Forelimb muscle (tissue), 1 donor: ENCODE results near the gene MRPL53. TPM values are rescaled to one million over a fixed set of nuclear protein-coding genes. Genes with fewer than 3 reads are reported as not detected.
"Not testable (repeated sequence)": the region's sequence is repeated elsewhere in the genome, so short reads cannot be mapped to it uniquely, and the experiment has no call there.

Experiments used
- DNase-seq: peaks from one replicate; pipeline ENCODE4 v3.0.0-alpha.2; 2013; ENCODE audit warnings: low read depth
- polyA plus RNA-seq: library from polyadenylated mRNA; unstranded; fragments of 120-200 nt; gene quantifications from one replicate; pipeline ENCODE4 v1.2.1, GENCODE V29; 2013; ENCODE audit not compliant: insufficient read length

MRPL53 gene
- polyA plus RNA-seq, 1 donor: 66.9 TPM

DNA sequence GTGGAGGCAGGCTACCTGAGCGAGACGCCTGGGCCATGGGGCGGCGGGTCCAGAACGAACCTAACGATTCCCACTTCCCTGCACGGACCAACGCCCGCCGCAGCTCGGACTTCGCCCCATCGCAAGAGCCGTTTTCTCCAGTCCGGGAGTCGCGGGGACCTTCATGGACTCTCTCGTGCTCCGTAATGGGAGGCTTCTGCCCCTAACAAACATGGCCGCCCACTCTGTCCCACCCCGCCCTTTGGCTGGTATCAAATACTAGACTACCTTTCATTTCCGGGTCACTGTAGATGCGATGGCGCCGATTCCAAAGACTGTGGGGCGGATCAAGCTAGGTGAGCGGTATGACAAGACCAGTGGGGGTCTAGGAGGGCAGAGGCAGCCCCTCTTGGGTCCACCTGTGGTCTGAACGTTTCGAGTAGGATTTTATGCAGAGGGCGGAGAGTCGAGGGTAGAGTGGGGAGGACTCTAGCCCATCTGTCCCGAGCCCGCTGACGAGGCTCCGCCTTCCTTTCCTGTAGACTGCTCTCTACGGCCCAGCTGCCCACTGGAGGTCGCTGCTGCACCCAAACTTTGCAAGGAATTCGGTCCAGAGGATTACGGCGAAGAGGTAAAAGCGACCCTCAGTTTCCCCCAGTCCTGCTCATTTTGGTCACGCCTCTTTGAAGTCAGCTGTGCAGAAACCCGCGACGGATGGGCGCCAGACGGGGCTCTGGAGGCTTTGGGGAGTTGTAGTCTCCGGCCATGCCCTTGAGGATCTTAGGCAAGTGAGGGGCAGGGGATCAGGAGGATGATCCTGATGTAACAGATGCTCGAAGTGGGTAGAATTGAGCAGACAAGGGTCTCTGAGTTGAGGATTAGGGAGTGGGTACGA is 10.6 kb upstream of the MRPL53 start, which contains the start of the genes CCDC142 and TTC31:
Gene CCDC142 (minus strand): TSS at position 198 of the 874 bp plus-strand sequence. CDS start 161 bp downstream, at position 37.
Gene TTC31 (plus strand): TSS at position 281 of the 874 bp plus-strand sequence. CDS start 15 bp downstream, at position 296.
- peak; percentile 93 for DNase-seq

DNA sequence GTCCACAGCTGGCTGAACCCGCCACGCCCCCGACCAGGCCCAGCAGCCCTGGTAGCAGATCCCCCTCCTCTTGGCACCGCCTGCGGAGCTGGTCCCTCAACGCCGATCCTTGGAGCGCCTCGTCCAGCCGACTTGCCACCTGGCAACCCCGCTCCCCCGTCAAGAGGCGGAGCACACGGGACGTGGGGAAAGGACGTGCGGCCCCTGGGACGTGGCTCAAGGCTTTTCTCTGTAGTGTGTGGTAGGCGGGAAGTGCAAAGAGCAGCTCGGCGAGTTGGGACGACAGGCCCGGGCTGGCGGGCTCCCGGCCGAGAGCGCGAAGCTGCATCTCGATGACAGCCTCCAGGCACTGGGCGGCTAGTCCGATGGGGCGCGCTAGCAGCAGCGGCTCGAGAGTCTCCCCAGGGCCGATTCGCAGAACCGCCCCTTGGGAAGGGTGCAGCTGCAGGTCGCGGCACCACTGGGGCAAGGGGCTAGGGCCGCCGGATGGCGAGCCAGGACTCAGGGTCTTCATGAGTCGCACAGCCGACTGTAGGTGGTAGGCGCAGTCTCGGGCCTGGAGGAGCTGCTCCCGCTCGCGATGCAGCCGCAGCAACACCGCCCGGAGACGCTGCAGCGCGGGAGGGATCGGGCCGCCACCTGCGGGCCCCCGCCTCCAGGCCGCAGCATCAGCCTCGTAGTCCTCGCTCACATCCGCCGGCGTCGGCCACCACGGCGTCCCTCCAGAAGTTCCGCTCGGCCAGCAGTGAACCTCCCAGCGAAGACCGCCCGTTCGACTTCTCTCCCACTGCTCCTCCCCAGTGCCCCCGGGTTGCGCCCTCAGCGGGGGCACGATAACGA is 9.7 kb upstream of the MRPL53 start:
- DNase-seq: no peak

DNA sequence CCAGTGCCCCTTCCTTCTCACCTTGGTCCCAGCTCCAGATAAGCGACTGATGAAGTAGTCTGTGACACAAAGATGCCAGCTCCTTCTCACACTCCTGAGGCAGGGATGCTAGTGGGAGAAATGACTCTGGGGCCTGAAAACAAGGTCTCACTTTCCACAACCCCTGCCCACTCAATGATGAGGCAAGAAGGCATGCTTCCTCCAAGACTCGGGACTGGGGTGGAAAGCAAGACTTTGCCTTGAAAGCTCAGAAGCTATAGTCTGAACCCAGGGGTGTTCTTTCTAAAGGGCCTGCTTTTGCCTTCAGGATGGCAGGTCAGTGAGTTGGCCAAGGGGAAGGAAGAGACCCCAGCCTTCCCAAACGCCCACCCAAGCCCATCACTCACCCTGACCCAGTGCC is 9.0 kb upstream of the MRPL53 start:
- DNase-seq: no peak

DNA sequence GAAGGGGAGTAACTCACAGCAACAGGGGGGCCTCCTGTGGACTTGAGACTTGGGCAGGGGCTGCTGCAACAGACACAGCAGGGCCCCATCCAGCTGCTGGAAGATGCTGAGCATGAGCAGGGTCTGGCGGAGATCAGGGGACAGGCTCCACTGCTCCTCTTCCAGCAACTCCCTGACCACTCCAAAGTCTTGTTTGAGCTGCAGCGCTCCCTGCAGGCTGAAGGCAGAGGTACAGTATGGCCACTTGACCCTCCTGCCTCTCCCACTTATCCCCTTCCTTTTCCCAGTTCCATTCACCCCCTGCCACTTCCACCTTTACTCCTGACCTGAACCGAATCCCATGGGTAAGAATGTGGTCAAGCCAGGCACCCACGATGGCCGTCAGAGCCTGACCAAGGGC is 2.4 kb upstream of the MRPL53 start:
- DNase-seq: no peak

DNA sequence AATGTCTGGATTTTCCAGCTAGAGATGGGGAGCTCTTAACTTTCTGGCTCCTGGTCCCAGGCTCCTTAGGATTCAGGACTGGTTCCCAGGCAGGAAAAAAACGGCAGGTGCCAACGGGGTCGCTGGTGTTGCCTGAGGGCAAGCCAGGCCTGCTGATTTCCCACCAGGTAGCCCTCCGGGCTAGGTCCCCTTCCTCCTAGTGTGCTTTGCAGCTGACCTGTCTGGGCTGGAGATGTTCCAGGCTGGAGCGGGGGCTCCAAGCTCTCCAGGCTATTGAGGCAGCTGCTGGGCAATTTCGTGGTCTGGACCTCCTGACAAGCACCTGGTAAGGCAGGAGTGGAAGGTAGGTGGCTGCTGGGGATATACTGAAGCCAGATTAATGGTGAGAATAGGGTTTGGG is 2.0 kb upstream of the MRPL53 start:
- DNase-seq: no peak

DNA sequence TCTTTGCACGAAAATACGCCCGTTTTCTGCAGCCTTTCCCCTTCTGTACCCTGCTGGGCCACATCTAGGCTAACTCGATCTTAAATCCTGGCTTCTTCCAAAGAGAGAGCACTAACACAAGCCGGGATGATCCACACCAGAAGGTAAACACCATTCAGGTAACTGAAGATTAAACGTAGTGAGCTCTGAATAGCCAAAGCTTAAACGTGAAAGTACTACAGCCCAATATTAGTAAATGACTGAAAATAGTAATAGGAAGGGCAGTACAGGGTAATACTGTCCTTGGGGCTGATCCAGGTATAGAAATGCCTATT is 422 bp upstream of the MRPL53 start:
- DNase-seq: no peak

DNA sequence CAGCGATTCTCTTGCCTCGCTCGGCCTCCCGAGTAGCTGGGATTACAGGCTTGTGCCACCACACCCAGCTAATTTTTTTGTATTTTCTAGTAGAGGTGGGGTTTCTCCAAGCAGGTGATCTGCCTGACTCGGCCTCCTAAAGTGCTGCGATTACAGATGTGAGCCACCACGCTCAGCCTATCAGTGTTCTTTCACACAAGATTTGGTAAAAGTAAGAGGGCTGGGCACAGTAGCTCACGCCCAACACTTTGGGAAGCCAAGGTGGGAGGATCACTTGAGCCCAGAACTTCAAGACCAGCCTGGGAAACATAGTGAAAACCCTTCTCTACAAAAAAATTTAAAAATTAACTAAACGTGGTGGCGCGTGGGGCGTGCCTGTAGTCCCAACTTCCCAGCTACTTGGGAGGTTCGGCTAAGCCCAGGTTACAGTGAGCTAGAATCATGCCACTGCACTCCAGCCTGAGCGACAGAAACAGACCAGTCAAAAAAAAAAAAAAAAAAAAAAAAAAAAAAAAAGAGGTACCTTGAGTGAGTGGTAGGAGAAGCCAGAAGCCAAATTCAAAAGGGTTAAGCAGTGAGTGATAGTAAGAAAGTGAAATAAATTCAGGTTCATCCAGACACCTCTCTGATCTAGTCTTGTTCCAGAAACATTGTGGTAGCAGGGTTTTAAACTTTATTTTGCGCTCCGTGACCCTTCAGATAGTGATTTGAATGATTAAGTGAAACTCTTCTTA is 981 bp downstream of the MRPL53 start:
- DNase-seq: no peak

DNA sequence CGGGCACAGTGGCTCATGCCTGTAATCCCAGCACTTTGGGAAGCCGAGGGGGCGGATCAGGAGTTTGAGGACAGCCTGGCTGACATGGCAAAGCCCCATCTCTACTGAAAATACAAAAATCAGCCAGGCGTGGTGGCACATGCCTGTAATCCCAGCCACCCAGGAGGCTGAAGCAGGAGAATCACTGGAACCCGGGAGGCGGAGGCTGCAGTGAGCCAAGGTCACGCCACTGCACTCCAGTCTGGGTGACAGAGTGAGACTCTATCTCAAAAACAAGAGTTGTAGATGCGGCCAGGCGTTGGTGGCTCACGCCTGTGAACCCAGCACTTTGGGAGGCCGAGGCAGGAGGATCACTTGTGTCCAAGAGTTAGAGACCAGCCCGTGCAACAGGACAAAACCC is 1.7 kb downstream of the MRPL53 start:
- not testable (repeated sequence) for DNase-seq

DNA sequence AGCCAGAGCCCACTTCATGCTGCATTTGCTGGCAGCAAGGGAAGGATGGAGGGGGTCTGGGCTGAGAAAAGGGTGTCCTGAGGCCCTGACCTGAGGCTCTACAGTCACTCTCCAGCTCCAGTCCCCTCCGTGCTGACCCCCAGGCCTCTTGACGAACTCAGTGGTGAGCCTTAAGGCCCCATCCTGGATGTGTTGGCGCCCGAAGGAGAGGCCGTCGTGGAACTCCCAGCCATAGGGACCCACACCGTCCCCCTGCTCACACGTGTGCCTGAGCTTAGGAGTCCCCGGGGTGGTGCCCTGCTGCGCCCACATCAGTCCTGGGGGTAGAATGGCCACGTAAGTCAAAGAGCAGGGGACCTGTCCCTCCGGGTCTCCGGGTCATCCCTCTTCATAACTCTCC is 8.1 kb downstream of the MRPL53 start:
- DNase-seq: no peak

DNA sequence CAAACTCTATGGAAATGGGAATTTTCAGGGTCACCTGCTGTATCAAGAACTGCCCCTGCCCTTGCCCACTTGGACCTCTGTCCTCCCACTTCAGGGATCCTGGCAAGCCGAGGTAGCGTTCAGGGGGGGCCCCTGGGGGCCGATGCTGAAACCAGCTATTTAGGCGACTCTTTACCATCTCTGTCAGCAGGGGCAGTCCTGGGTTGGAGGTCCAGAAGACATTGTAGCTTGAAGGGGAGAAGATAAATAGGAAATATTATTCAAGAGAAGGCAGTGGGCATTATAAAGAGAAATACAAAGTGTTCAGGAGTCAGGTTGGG is 9.7 kb downstream of the MRPL53 start:
- no peak for DNase-seq

DNA sequence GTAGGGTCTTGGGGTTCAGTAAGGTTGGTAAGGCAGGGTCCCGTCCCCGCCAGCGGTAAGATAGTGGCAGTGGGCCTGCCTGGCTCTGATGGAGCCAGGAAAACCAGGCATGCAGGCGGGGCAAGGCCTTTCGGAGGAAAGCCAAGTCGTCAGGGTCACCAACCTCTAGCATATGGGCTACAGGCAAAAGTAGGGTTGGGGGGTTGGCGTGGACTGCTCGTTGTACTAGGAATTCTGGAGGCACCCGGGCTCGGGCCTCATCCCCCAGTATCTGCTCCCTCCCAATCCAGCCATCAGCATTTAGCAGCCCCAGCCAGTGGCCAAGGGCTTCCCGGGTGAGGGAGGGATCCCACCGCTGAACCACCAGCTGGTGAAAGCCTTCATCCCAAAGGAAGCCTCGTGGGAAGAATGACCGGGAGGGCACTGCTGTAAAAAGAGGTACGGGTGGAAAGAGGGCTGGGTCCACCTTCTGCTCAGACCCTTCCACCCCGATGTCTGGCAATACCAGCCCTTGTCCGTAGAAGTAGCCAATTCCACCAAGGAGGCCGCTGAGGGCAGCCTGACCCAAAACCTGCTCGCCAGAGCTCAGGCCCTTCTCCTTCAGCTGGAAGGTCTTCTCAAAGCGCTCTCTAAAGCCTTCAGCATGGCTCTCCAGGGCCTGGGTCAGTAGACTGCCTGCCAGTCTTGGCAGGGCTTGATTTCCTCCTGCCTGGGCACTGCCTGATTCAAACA is 10.3 kb downstream of the MRPL53 start:
- no peak for DNase-seq

DNA sequence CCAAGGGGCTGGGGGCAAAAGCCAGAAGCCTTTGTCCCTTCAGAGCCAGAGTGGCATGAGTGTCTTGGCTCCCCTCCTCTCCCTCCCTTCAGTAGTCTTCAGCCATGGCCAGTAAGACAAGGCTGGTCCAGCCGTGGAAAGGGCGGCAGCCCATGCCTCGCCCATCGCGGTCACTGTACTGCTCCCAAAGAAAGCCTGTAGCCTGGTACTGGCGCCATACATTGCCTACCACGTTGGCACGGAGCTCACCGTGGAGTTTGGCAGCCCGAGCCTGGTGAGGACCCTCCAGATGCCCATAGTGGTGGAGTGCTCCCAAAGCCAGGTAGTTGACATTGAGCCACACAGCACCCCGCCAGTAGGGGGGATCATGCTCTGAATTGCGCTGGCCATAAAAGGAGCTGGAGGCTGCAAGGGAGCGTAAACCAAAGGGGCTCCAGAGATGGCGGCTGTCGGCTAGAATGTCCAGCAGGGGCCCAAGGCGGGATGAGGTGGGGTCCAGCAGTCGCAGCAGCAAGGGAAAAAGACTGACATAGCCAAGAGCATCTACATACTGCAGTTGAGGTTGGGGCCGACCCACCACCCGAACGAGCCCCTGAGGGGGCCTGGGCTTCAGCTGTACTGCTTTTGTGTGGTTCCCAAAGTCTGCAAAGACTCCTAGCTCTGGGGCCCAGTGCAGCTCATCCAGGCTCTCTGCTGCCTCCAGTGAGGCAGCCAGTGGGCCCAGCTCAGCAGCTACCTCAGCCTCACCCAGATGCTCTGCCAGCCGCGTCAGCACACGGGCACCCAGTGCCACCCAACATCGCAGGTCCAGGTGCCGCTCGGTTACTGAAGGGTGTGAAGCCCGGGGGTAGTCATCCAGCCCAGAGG is 11.1 kb downstream of the MRPL53 start:
- DNase-seq: no peak

DNA sequence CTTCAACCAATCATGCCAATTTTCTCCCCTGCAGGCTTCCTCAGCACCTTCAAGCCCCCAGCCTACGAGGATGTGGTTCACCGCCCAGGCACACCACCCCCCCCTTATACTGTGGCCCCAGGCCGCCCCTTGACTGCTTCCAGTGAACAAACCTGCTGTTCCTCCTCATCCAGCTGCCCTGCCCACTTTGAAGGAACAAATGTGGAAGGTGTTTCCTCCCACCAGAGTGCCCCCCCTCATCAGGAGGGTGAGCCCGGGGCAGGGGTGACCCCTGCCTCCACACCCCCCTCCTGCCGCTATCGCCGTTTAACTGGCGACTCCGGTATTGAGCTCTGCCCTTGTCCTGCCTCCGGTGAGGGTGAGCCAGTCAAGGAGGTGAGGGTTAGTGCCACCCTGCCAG is 12.3 kb downstream of the MRPL53 start:
- DNase-seq: not testable (repeated sequence)

DNA sequence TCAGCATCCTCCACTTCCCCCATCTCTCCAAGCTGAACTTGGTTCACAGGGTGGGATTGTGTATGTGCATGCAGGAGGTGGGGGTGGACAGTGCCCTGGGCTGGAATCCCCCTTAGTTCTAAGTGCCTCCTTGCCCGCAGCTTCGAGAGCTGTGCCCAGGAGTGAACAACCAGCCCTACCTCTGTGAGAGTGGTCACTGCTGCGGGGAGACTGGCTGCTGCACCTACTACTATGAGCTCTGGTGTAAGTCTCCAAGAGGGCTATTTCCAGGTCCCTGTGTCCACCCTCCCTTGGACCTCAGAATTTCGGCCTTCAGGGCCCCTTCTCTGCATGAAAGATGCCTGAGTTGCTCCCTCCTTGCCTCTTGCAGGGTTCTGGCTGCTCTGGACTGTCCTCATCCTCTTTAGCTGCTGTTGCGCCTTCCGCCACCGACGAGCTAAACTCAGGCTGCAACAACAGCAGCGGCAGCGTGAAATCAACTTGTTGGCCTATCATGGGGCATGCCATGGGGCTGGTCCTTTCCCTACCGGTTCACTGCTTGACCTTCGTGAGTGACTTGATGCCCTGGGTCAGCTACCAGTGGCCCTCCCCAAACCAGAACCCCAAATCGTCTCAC is 12.9 kb downstream of the MRPL53 start:
- not testable (repeated sequence) for DNase-seq

DNA sequence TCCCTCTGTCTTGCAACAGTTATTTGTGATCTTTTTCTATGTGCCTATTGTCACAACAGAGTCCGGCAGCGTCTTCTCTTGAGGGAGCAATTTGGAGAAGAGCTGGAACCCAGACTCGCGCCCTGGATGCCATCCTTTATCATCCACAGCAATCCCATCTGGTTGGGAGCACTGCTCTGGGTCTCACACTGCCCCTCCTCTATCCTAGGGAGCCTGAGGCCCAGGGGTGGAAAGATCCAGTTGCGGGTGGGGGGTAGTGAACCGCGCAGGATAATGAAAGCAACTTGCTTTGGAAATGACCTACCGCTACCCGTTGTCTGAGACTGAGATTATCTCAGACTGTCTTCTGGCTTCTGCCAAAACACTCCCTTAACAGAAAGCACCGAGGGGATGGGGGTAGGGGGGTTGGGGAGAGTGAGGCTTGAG is 13.5 kb downstream of the MRPL53 start:
- no peak for DNase-seq

DNA sequence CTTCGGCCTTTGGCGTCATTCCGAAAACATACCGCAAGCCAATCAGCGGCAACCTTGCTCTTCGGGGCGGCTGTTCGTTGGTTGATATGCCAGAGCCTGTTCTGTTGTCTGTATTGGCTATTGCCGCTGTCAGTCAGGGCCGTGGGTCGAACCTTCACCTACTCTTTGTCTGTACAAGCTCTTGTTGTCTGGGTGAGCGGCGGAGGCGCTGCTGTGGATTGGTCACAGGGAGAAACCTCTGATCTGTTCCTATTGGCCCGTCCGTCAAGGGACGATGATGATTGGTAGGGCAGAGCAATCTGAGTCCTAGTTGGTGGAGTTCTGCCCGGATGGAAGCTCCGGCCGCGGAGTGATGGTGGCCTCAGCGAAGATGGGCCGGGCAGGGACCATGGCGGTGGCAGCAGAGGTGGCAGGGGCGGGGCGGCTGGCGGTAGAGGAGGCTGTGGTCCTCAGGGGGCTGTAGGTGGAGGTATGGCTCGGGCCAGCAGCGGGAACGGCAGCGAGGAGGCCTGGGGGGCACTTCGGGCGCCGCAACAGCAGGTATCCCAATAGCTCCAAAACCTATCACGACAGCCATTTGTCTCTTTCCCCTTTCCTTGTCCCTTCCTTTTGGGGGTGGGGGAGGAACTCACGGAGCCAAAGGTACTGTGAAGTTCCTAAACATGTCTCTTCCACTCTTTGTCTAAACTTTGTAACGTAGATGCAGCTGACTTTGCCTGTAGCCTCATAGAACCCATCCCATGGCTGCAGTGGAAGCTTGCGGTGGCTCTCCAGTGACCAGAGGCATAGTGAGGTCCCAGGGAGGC is 14.1 kb downstream of the MRPL53 start, which contains the start of gene WBP1:
Gene WBP1 (plus strand): TSS at position 307 of the 806 bp plus-strand sequence. CDS start 165 bp downstream, at position 472.
- peak; percentile 100 for DNase-seq

DNA sequence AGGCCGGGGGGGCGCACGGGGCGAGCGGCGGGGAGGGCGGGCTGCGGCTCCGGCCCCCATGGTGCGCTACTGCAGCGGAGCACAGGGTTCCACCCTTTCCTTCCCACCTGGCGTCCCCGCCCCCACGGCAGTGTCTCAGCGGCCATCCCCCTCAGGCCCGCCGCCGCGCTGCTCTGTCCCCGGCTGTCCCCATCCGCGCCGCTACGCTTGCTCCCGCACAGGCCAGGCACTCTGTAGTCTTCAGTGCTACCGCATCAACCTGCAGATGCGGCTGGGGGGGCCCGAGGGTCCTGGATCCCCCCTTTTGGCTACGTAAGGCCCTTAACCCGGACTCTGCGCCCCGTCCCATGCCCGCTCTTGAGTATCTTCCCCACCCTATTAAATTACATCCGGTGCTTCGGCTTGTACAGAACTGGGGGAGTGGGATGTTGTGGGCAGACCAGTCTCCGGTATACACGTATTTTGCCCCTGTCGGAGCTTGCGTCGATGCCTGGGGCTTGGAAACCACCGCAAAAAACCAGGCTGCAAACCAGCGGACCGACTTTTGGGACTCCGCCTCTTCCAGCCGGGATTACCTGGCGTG is 14.8 kb downstream of the MRPL53 start:
- no peak for DNase-seq

DNA sequence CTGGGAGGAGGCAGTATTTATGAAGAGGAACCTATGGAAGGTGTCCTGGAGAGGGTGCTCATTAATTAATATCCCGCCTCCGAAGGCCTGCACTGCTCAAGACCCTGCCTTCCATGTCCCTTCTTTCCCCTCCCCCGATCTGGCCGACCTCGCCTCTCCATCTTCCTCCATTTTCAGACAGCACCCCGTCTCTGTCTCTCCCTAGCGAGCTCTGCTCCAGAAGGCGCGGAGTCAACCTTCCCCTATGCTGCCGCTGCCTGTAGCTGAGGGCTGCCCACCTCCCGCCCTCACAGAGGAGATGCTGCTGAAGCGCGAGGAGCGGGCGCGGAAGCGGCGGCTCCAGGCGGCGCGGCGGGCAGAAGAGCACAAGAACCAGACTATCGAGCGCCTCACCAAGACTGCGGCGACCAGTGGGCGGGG is 15.3 kb downstream of the MRPL53 start:
- no peak for DNase-seq
